Tibial nerve (tissue), 4 donors: ENCODE measurements around the gene NRXN3. TPM values are rescaled to one million over a fixed set of nuclear protein-coding genes. Genes with fewer than 3 reads are reported as not detected.

Source experiments
- DNase-seq, 2 donors: peaks; one replicate each; pipeline ENCODE4 v3.0.0-alpha.2; 2019; ENCODE audit warnings: low spot score in 2 of 2
- H3K27ac ChIP-seq, 4 donors: fragments of 200-600 bp; sonication (generic) in 3 of 4; one replicate each; pipeline ENCODE4 v1.5.1; 2017 to 2019; ENCODE audit warnings: mild to moderate bottlenecking in 1 of 4
- H3K27me3 ChIP-seq, 2 donors: fragments of 200-600 bp; sonication (generic) in 1 of 2; one replicate each; pipeline versions ENCODE4 v1.5.1 to v1.6.0; 2017 to 2019
- H3K36me3 ChIP-seq, 3 donors: fragments of 200-600 bp; sonication (generic); one replicate each; pipeline ENCODE4 v1.5.1; 2018 to 2019
- H3K4me1 ChIP-seq, 4 donors: fragments of 200-600 bp; sonication (generic) in 3 of 4; one replicate each; pipeline ENCODE4 v1.5.1; 2017 to 2019
- H3K4me3 ChIP-seq, 4 donors: fragments of 200-600 bp; sonication (generic) in 3 of 4; one replicate each; pipeline ENCODE4 v1.5.1; 2017 to 2019; ENCODE audit warnings: mild to moderate bottlenecking in 1 of 4, moderate library complexity in 1 of 4
- H3K9me3 ChIP-seq, 4 donors: fragments of 200-600 bp; sonication (generic) in 3 of 4; one replicate each; pipeline ENCODE4 v1.5.1; 2017 to 2019
- EP300 ChIP-seq, 2 donors: sonication (generic); formaldehyde crosslinking; IDR thresholded peaks; one replicate each; pipeline ENCODE4 v1.6.1; 2017; ENCODE audit warnings: antibody characterized with exemption in 2 of 2, mild to moderate bottlenecking in 1 of 2
- POLR2A ChIP-seq, 2 donors: fragments of 450-650 bp; IDR thresholded peaks; one replicate each; pipeline ENCODE4 v1.6.1; 2017; ENCODE audit warnings: antibody characterized with exemption in 2 of 2, mild to moderate bottlenecking in 2 of 2, moderate library complexity in 2 of 2
- WGBS, 2 donors: methylation state at CpG; one replicate each; pipeline ENCODE4 v1.1.5; 2018; 5-methylcytosine and 5-hydroxymethylcytosine counted together
- total RNA-seq, 4 donors: library from RNA; depleted of rRNA; stranded (reverse); fragments of >200 nt; gene quantifications; one replicate each; pipeline ENCODE4 v1.1.0, GENCODE V29; 2016
- TF ChIP-seq, protein P1 (sequence below), 5 experiments: fragments of 200-600 bp in 3 of 5; fragments of 450-650 bp in 2 of 5; sonication (generic) in 3 of 5; IDR thresholded peaks; one replicate each; pipeline ENCODE4 v1.5.1; 2016 to 2019; ENCODE audit warnings: antibody characterized with exemption in 5 of 5, mild to moderate bottlenecking in 3 of 5, moderate library complexity in 2 of 5

The NRXN3 gene
- total RNA-seq, 4 donors from 2014 or later: 16.7 to 52.2 (median 19.7) TPM

DNA sequence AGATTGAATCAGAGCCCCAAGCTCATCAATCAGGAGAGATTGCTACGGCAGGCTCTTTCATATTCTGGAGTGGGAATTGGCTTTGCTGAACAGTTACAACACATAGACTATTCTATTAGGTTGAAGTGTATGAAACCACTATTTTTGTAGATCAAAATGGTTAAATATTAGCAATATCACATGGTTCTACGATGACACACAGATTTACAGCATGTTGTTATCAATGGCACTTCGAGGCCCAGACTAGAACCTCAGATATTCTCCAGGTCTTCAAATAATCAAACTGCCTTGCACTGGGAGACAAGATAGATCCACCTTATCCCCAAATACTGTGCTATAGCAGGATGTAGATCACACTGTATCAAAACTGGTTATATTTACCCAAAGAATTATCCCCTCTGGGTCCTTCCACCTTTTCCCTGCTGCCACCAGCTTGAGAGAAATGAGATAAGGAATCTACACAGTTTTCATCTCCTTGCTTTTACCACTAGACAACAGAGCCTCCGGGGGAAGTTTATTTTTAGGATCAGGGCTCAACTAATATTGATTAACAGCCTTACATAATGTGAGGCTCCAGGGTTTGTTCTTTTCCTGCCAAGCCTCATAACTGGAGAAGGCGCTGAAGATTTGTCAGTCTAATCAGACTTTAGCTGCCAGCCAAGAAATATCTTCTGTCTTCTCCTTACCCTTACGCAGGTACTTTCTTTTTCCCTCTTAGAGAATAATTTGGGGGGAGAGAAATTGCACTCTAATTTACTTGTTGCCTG is 1534.1 kb downstream of the NRXN3 start:
- TF ChIP-seq EP300 (IDR thresholded peaks at IDR 0.05) (no peak), POLR2A (IDR thresholded peaks at IDR 0.05) (no peak)
- TF ChIP-seq, protein P1, sequence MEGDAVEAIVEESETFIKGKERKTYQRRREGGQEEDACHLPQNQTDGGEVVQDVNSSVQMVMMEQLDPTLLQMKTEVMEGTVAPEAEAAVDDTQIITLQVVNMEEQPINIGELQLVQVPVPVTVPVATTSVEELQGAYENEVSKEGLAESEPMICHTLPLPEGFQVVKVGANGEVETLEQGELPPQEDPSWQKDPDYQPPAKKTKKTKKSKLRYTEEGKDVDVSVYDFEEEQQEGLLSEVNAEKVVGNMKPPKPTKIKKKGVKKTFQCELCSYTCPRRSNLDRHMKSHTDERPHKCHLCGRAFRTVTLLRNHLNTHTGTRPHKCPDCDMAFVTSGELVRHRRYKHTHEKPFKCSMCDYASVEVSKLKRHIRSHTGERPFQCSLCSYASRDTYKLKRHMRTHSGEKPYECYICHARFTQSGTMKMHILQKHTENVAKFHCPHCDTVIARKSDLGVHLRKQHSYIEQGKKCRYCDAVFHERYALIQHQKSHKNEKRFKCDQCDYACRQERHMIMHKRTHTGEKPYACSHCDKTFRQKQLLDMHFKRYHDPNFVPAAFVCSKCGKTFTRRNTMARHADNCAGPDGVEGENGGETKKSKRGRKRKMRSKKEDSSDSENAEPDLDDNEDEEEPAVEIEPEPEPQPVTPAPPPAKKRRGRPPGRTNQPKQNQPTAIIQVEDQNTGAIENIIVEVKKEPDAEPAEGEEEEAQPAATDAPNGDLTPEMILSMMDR (IDR thresholded peaks at IDR 0.05): no peak
- 58 to 77% methylated on average over 6 of the region's 6 CpGs for WGBS, 2 donors
- Histone ChIP-seq H3K4me1 (peaks cover 0 to 9% (median 0%) of the 10 kb centered on the region in 4 donors), H3K27ac (no peak overlapping the region), H3K4me3 (no peak overlapping the region), H3K9me3 (no peaks in the 10 kb centered on the region), H3K27me3 (no peaks in the 10 kb centered on the region), H3K36me3 (no peaks in the 10 kb centered on the region)
- DNase-seq: no peak

DNA sequence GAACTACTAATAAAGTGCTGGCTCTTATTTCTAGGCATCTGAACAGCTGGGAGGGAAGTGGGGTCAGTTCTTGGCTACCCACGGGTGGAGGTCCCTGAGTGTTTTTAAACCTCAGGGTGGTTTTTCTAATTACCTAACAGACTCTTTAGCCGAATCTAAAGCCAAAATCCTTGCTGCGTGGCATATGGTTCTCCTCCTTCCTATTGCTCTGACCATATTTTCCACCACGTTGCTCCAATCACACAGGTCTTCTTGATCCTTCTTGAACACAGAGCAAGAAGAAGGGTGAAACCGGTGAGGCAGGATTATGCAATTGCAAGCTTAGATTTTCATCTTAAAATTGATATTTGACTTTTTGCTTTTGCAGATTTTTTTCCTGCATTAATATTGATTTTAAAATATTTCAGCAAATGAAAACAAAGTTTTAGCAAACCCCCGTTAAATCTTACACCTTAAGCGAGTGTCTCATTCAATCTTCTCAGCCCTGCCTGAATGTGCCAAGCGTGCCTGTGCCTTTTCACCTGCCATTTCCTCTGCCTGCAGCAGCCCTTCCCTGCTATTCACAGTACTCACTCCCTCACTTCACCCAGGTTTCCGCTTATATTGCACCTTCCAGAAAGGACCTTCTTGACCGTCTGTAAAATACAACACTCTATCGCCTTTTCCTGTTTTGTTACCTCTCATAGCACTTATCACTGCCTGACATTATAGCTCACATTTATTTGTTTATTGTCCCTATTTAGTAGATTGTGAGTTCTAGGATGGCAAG is 1535.1 kb downstream of the NRXN3 start:
- H3K27ac ChIP-seq: no peak overlapping the region
- no peak overlapping the region for H3K4me3 ChIP-seq
- 79 to 84% methylated on average over 11 of the region's 11 CpGs for WGBS, 2 donors
- H3K36me3 ChIP-seq: no peaks in the 10 kb centered on the region
- peaks cover 0 to 9% (median 0%) of the 10 kb centered on the region in 4 donors for H3K4me1 ChIP-seq
- no peaks in the 10 kb centered on the region for H3K27me3 ChIP-seq
- no peak for DNase-seq
- TF ChIP-seq, protein P1 (IDR thresholded peaks at IDR 0.05): no peak
- no peak for TF ChIP-seq POLR2A (IDR thresholded peaks at IDR 0.05)
- no peak for TF ChIP-seq EP300 (IDR thresholded peaks at IDR 0.05)
- H3K9me3 ChIP-seq: no peaks in the 10 kb centered on the region

DNA sequence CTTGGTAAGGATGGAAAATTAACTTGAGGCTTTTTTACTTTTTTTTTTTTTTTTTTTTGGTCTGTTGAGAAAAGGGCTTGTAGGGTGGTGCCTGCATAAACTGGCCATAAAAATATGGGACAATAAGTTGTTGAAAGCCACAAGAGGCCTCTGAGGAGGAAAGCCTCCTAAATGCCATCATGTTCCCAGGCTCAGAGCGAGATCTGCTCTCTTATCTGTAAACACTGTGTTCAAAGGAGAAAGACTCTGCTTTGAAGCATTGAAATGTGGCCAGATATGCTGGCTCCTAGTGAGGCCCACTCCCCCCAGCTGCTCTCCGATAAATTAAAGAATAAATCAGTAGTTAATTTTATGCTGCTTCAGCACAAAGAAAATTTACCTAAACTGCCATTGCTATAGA is 1536.2 kb downstream of the NRXN3 start:
- 34 to 35% methylated on average over 2 of the region's 2 CpGs for WGBS, 2 donors
- TF ChIP-seq, protein P1 (IDR thresholded peaks at IDR 0.05): no peak
- no peak overlapping the region for H3K4me3 ChIP-seq
- DNase-seq: no peak
- no peaks in the 10 kb centered on the region for H3K36me3 ChIP-seq
- H3K4me1 ChIP-seq: peaks cover 0 to 9% (median 0%) of the 10 kb centered on the region in 4 donors
- H3K9me3 ChIP-seq: no peaks in the 10 kb centered on the region
- no peak overlapping the region for H3K27ac ChIP-seq
- no peaks in the 10 kb centered on the region for H3K27me3 ChIP-seq

DNA sequence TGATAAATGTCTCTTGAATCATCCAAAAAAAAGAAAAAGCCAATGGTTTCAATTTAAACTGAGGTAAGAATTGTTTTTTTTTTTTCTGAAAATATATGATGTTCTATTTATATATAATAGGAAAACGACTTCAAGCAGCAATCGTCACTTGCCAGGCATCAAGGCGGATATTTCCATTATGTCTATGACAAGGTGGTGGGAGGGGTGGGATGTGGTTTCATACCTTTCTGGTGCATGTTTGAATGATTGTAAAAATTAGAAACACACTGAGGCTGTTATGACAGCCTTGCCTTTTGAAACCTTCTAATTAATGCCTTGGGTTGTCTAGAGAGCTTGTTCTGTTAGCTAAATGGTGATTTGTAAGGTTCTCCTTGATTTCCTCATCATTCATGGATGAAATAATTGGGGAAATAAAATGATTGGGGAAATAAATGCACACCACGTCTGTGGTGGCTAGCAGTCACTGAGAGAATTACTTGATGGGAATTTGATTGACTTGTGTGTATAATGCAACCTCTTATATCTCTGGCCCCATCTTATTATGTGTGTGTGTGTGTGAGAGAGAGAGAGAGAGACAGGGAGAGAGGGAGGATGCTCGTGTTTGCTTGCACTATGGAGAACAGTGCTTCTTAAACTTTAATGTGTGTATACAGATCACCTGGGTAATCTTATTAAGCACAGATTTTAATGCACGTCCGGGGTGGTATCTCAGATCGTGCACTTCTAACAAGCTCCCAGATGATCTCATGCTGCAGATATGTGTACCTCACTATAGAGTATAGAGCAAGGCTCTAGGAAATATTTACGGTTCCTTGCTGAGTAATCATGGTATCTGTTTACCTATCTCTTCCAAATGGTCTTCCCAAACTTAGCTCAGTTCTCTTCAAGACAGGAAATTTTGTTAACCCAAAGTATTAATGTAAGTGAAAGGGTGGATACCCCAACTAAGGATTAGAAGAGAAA is 1538.5 kb downstream of the NRXN3 start:
- Histone ChIP-seq H3K27ac (no peak overlapping the region), H3K27me3 (no peaks in the 10 kb centered on the region), H3K9me3 (no peaks in the 10 kb centered on the region), H3K36me3 (no peaks in the 10 kb centered on the region), H3K4me3 (no peak overlapping the region), H3K4me1 (peaks cover 0 to 9% (median 0%) of the 10 kb centered on the region in 4 donors)
- WGBS, 2 donors: 55 to 65% methylated on average over 9 of the region's 9 CpGs
- TF ChIP-seq POLR2A (IDR thresholded peaks at IDR 0.05): no peak
- TF ChIP-seq, protein P1 (IDR thresholded peaks at IDR 0.05): no peak
- TF ChIP-seq EP300 (IDR thresholded peaks at IDR 0.05): no peak
- DNase-seq: no peak
